K562 (cell line): ENCODE measurements around the gene SP6. TPM values are rescaled to one million over a fixed set of nuclear protein-coding genes. Genes with fewer than 3 reads are reported as not detected.

ENCODE experiments used
- KAT7 ChIP-seq: sonication (generic); formaldehyde crosslinking; IDR thresholded peaks from 2 replicates; pipeline ENCODE4 v1.8.0; 2022; ENCODE audit warnings: missing genetic modification reagents, mild to moderate bottlenecking, borderline replicate concordance
- KAT8 ChIP-seq: fragments of 450-650 bp; IDR thresholded peaks from 2 replicates; pipeline ENCODE4 v1.6.1; 2016; ENCODE audit warnings: low read depth, mild to moderate bottlenecking
- KLF6 ChIP-seq: fragments of 250-450 bp; sonication (Bioruptor Pico); IDR thresholded peaks from 2 replicates; pipeline ENCODE4 v1.4.0; 2020; ENCODE audit warnings: mild to moderate bottlenecking, moderate library complexity, borderline replicate concordance
- POU5F1 ChIP-seq: fragments of 150-350 bp; IDR thresholded peaks from 2 replicates; pipeline ENCODE4 v1.6.1; 2014; ENCODE audit warnings: borderline replicate concordance, low read length, low read depth, mild to moderate bottlenecking; ENCODE audit not compliant: partially characterized antibody
- SMAD1 ChIP-seq: fragments of 150-350 bp; IDR thresholded peaks from 2 replicates; pipeline ENCODE4 v1.6.1; 2014; ENCODE audit warnings: low read length, low read depth; ENCODE audit not compliant: partially characterized antibody
- SMARCA4 ChIP-seq: fragments of 450-650 bp; IDR thresholded peaks from 2 replicates; pipeline ENCODE4 v1.6.1; 2016
- TAL1 ChIP-seq: fragments of 450-650 bp; IDR thresholded peaks from 2 replicates; pipeline ENCODE4 v1.6.1; 2016; ENCODE audit warnings: mild to moderate bottlenecking
- ZNF217 ChIP-seq: sonication (generic); formaldehyde crosslinking; IDR thresholded peaks from 2 replicates; pipeline ENCODE4 v1.8.0; 2022; ENCODE audit warnings: mild to moderate bottlenecking, missing genetic modification reagents
- polyA plus RNA-seq, 8 experiments: library from polyadenylated mRNA; depleted of rRNA in 4 of 8; stranded (reverse) in 5 of 8; unstranded in 3 of 8; fragments of >200 nt; fragmentation: Nextera tagmentation in 2 of 8; fragmentation: Illumina TruSeq in 1 of 8; extraction: Ambion mirVana in 2 of 8; extraction: Trizol in 1 of 8; gene quantifications; 2 replicates each; pipeline versions ENCODE4 v1.2.1 to v1.2.3, GENCODE V29; 2011 to 2014; ENCODE audit warnings: inconsistent platforms in 1 of 8, missing spikeins in 1 of 8
- total RNA-seq, 7 experiments: library from RNA; depleted of rRNA in 6 of 7; stranded (reverse); fragments of >200 nt in 6 of 7; fragmentation: Illumina TruSeq in 2 of 7; extraction: Trizol in 2 of 7; gene quantifications; 2 replicates each; pipeline versions ENCODE4 v1.2.1 to v1.2.3, GENCODE V29; 2011 to 2021; ENCODE audit warnings: low replicate concordance in 1 of 7
- TF ChIP-seq, protein P1 (sequence below): sonication (generic); formaldehyde crosslinking; IDR thresholded peaks from 2 replicates; pipeline ENCODE4 v1.8.0; 2022; ENCODE audit warnings: mild to moderate bottlenecking, missing genetic modification reagents
- TF ChIP-seq, protein P2 (sequence below), 2 experiments: fragments of 200-800 bp in 1 of 2; sonication (Bioruptor generic) in 1 of 2; sonication (generic) in 1 of 2; formaldehyde crosslinking in 1 of 2; IDR thresholded peaks in 1 of 2; conservative IDR thresholded peaks in 1 of 2; 2 replicates each; pipeline versions ENCODE4 v1.5.0 to v1.6.1; 2016 to 2020; ENCODE audit warnings: missing compliant biosample characterization in 1 of 2, missing genetic modification characterization in 1 of 2, missing genetic modification reagents in 1 of 2
- TF ChIP-seq, protein P3 (sequence below): fragments of 250-450 bp; sonication (Bioruptor Pico); IDR thresholded peaks from 2 replicates; pipeline ENCODE4 v1.9.0; 2021; ENCODE audit warnings: mild to moderate bottlenecking
- TF ChIP-seq, protein P4 (sequence below): fragments of 450-650 bp; IDR thresholded peaks from 2 replicates; pipeline ENCODE4 v1.6.1; 2016; ENCODE audit warnings: antibody characterized with exemption

The SP6 gene
- total and polyA plus RNA-seq, 9 of the 15 experiments (the other 6 are each of a cell fraction or from before 2014, with no cell fraction given) = 0.11 to 7.9 (median 2.2) TPM

DNA sequence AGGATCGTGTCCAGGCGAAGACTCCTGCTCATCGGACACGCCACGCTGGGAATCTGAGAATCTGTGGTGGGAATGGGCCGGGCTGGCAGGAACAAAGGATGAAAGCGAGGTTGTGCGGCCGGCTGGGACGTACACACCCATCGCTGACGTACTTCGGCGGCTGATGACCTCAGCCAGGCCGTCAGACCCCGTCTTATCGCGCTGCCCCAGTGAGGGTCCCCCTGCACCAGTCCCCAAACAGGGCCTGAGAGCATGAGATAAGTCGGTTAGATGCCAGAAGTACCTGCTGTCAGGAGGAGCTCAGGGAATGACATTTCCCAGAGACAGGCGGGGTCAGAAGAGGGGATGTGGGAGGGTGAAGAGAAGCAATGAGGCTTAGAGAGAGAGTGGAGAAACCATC is 16.0 kb upstream of the SP6 start (continued):
- TF ChIP-seq, protein P1, sequence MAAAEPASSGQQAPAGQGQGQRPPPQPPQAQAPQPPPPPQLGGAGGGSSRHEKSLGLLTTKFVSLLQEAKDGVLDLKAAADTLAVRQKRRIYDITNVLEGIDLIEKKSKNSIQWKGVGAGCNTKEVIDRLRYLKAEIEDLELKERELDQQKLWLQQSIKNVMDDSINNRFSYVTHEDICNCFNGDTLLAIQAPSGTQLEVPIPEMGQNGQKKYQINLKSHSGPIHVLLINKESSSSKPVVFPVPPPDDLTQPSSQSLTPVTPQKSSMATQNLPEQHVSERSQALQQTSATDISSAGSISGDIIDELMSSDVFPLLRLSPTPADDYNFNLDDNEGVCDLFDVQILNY = no peak
- TF ChIP-seq, protein P2, sequence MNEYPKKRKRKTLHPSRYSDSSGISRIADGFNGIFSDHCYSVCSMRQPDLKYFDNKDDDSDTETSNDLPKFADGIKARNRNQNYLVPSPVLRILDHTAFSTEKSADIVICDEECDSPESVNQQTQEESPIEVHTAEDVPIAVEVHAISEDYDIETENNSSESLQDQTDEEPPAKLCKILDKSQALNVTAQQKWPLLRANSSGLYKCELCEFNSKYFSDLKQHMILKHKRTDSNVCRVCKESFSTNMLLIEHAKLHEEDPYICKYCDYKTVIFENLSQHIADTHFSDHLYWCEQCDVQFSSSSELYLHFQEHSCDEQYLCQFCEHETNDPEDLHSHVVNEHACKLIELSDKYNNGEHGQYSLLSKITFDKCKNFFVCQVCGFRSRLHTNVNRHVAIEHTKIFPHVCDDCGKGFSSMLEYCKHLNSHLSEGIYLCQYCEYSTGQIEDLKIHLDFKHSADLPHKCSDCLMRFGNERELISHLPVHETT (CRISPR knock-in tag; conservative IDR thresholded peaks at IDR 0.05 in 1 of 2, IDR thresholded peaks at IDR 0.05 in 1 of 2) = peak in 1 of 2 experiments; percentile 99; a peak in 2 of 4 replicates
- peak; percentile 99 for TF ChIP-seq SMARCA4
- TF ChIP-seq TAL1 = peak; percentile 99
- 0 out of 2 replicates have a peak, but pooled peaks have one; percentile 69 for TF ChIP-seq KAT7 (CRISPR knock-in tag)
- TF ChIP-seq, protein P3, sequence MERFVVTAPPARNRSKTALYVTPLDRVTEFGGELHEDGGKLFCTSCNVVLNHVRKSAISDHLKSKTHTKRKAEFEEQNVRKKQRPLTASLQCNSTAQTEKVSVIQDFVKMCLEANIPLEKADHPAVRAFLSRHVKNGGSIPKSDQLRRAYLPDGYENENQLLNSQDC (CRISPR knock-in tag) = peak; percentile 62; the same call in 1 of the 2 replicates
- no peak for TF ChIP-seq POU5F1
- no peak for TF ChIP-seq KAT8
- TF ChIP-seq, protein P4, sequence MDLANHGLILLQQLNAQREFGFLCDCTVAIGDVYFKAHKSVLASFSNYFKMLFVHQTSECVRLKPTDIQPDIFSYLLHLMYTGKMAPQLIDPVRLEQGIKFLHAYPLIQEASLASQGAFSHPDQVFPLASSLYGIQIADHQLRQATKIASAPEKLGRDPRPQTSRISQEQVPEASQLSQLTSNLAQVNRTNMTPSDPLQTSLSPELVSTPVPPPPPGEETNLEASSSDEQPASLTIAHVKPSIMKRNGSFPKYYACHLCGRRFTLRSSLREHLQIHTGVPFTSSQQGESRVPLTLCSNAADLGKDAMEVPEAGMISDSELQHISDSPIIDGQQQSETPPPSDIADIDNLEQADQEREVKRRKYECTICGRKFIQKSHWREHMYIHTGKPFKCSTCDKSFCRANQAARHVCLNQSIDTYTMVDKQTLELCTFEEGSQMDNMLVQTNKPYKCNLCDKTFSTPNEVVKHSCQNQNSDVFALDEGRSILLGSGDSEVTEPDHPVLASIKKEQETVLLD = peak; percentile 77; the same call in 1 of the 2 replicates
- TF ChIP-seq KLF6 (CRISPR knock-in tag) = peak; percentile 56; the same call in 1 of the 2 replicates
- TF ChIP-seq SMAD1 = peak; percentile 77
- no peak for TF ChIP-seq ZNF217
